K562 (cell line): ENCODE measurements around the gene CREBL2. TPM values are rescaled to one million over a fixed set of nuclear protein-coding genes. Genes with fewer than 3 reads are reported as not detected.

Experiments
- ATAC-seq: fragments of 200-7000 bp; cut with Tn5 transposase; 3 replicates; pipeline ENCODE4 v1.9.1; 2020; ENCODE audit warnings: moderate library complexity
- BruUV-seq: library from RNA; stranded (reverse); fragments of 400-500 nt; replicated peaks from 2 replicates; lab custom pipeline; 2021; lab: Mats Ljungman, UMichigan
- CTCF ChIA-PET: fragments of 300-600 bp; formaldehyde crosslinking; extraction: SDS; loops from one replicate; lab custom pipeline; 2021; ENCODE audit warnings: low intra/inter-chr PET ratio; lab: Yijun Ruan, JAX
- POLR2A ChIA-PET: fragments of 300-600, 350-650 bp; sonication (Branson Sonifier 250); formaldehyde crosslinking; extraction: SDS; loops from one replicate; lab custom pipeline; 2021; ENCODE audit warnings: antibody characterized with exemption, inconsistent platforms; lab: Yijun Ruan, JAX
- DNase-seq, 4 experiments: peaks; one replicate each; pipeline versions ENCODE4 v3.0.0 to v3.0.0-alpha.2; 2011 to 2018; ENCODE audit warnings: low spot score in 3 of 4, mixed read lengths in 3 of 4; ENCODE audit errors: extremely low read depth in 1 of 4
- FAIRE-seq: peaks from 2 replicates; lab custom pipeline; 2011; peaks lifted over from hg19 to GRCh38; lab: Jason Lieb, UNC
- H2AFZ ChIP-seq: 2 replicates; pipeline ENCODE4 v1.6.0; 2011; ENCODE audit warnings: low read depth, low read length, control low read depth, inconsistent platforms
- H3K27ac ChIP-seq: fragments of 200-600 bp; 3 replicates; pipeline ENCODE4 v1.8.0; 2011; ENCODE audit warnings: low read depth, mild to moderate bottlenecking, control low read depth, inconsistent platforms, low read length, moderate library complexity, mixed read lengths; ENCODE audit errors: extremely low read depth
- H3K27me3 ChIP-seq, 2 experiments: fragments of 300-600 bp in 1 of 2; 2 replicates in 1 of 2; 3 replicates in 1 of 2; pipeline versions ENCODE4 v1.6.0 to v1.8.0; 2011; ENCODE audit warnings: inconsistent platforms in 2 of 2, low read length in 2 of 2, mild to moderate bottlenecking in 1 of 2, mixed read lengths in 1 of 2, moderate library complexity in 1 of 2; ENCODE audit not compliant: control insufficient read depth in 2 of 2, insufficient read depth in 2 of 2
- H3K36me3 ChIP-seq: fragments of 300-600 bp; 3 replicates; pipeline ENCODE4 v1.8.0; 2011; ENCODE audit warnings: mild to moderate bottlenecking, low read length, inconsistent platforms; ENCODE audit not compliant: control insufficient read depth, insufficient read depth
- H3K4me1 ChIP-seq, 2 experiments: fragments of 200-600 bp in 1 of 2; replicated peaks in 1 of 2; 2 replicates in 1 of 2; 3 replicates in 1 of 2; pipeline versions ENCODE4 v1.5.1 to v1.8.0; 2011; ENCODE audit warnings: inconsistent platforms in 2 of 2, low read length in 2 of 2, mild to moderate bottlenecking in 1 of 2, mixed read lengths in 1 of 2, moderate library complexity in 1 of 2; ENCODE audit not compliant: control insufficient read depth in 2 of 2, insufficient read depth in 2 of 2
- H3K4me2 ChIP-seq: 2 replicates; pipeline ENCODE4 v1.6.1; 2011; ENCODE audit warnings: low read length, control low read depth, inconsistent platforms, mixed read lengths; ENCODE audit not compliant: insufficient read depth
- H3K4me3 ChIP-seq: fragments of 200-600 bp; sonication (generic), shearing (Covaris generic); 2 replicates; pipeline ENCODE4 v1.5.1; 2016; ENCODE audit warnings: control low read depth, inconsistent platforms
- H3K79me2 ChIP-seq: fragments of 200-600 bp; 3 replicates; pipeline ENCODE4 v1.8.0; 2011; ENCODE audit warnings: low read length, inconsistent platforms; ENCODE audit not compliant: control insufficient read depth, insufficient read depth
- H3K9ac ChIP-seq, 2 experiments: 2 replicates each; pipeline versions ENCODE4 v1.6.0 to v1.6.1; 2011; ENCODE audit warnings: low read depth in 2 of 2, low read length in 2 of 2, control low read depth in 1 of 2, inconsistent platforms in 1 of 2, mild to moderate bottlenecking in 1 of 2, mixed read lengths in 1 of 2; ENCODE audit not compliant: insufficient read depth in 1 of 2
- H3K9me1 ChIP-seq: one replicate; pipeline ENCODE4 v1.6.0; 2011; ENCODE audit warnings: inconsistent platforms, mild to moderate bottlenecking, low read length, moderate library complexity; ENCODE audit not compliant: control insufficient read depth, insufficient read depth
- H3K9me3 ChIP-seq: replicated peaks from 2 replicates; pipeline ENCODE4 v1.5.1; 2011; ENCODE audit warnings: low read depth, low read length, inconsistent platforms; ENCODE audit not compliant: control insufficient read depth, insufficient read depth
- H4K20me1 ChIP-seq: replicated peaks from 2 replicates; pipeline ENCODE4 v1.6.1; 2011; ENCODE audit warnings: low read length, inconsistent platforms, mixed read lengths; ENCODE audit not compliant: control insufficient read depth, insufficient read depth
- CC2D1A ChIP-seq: fragments of 450-650 bp; IDR thresholded peaks from 2 replicates; pipeline ENCODE4 v1.6.1; 2017; ENCODE audit warnings: mild to moderate bottlenecking
- CEBPB ChIP-seq: fragments of 450-650 bp; IDR thresholded peaks from 2 replicates; pipeline ENCODE4 v1.6.1; 2016; ENCODE audit warnings: missing genetic modification characterization, missing compliant biosample characterization
- CEBPG ChIP-seq, 3 experiments: fragments of 200-800 bp in 1 of 3; sonication (Bioruptor generic) in 1 of 3; sonication (generic) in 1 of 3; formaldehyde crosslinking in 1 of 3; IDR thresholded peaks in 2 of 3; conservative IDR thresholded peaks in 1 of 3; 2 replicates each; pipeline versions ENCODE4 v1.6.1 to v1.8.0; 2016 to 2022; ENCODE audit warnings: missing compliant biosample characterization in 2 of 3, missing genetic modification characterization in 2 of 3, mild to moderate bottlenecking in 1 of 3, missing genetic modification reagents in 1 of 3
- EHMT2 ChIP-seq: fragments of 450-650 bp; IDR thresholded peaks from 2 replicates; pipeline ENCODE4 v1.6.1; 2018; ENCODE audit warnings: antibody characterized with exemption
- EZH2 ChIP-seq: IDR thresholded peaks from 2 replicates; pipeline ENCODE4 v1.6.1; 2012; ENCODE audit warnings: low read depth, mild to moderate bottlenecking, inconsistent platforms, low read length, borderline replicate concordance
- HIVEP1 ChIP-seq: fragments of 250-450 bp; sonication (Bioruptor Pico); IDR thresholded peaks from 2 replicates; pipeline ENCODE4 v1.4.0; 2020; ENCODE audit warnings: mild to moderate bottlenecking
- KAT7 ChIP-seq: sonication (generic); formaldehyde crosslinking; IDR thresholded peaks from 2 replicates; pipeline ENCODE4 v1.8.0; 2022; ENCODE audit warnings: missing genetic modification reagents, mild to moderate bottlenecking, borderline replicate concordance
- MNT ChIP-seq, 2 experiments: fragments of 450-650 bp; conservative IDR thresholded peaks; 2 replicates each; pipeline ENCODE4 v1.6.1; 2017; ENCODE audit warnings: mild to moderate bottlenecking in 2 of 2, moderate library complexity in 2 of 2
- SRF ChIP-seq, 2 experiments: fragments of 250-450, 450-650 bp in 1 of 2; sonication (Bioruptor Pico) in 1 of 2; sonication (generic) in 1 of 2; formaldehyde crosslinking; IDR thresholded peaks; 2 replicates each; pipeline versions ENCODE4 v1.5.0 to v1.5.1; 2020 to 2022; ENCODE audit warnings: mild to moderate bottlenecking in 1 of 2, missing genetic modification reagents in 1 of 2
- STAG1 ChIP-seq: sonication (generic); formaldehyde crosslinking; IDR thresholded peaks from 2 replicates; pipeline ENCODE4 v1.5.0; 2020; ENCODE audit warnings: missing genetic modification reagents, borderline replicate concordance
- ZC3H4 ChIP-seq: sonication (generic); formaldehyde crosslinking; IDR thresholded peaks from 2 replicates; pipeline ENCODE4 v1.9.0; 2021; ENCODE audit warnings: missing genetic modification reagents, borderline replicate concordance
- ZNF133 ChIP-seq: fragments of 250-450 bp; sonication (Bioruptor Pico); IDR thresholded peaks from 2 replicates; pipeline ENCODE4 v1.4.0; 2020; ENCODE audit warnings: mild to moderate bottlenecking
- ZNF24 ChIP-seq: fragments of 450-650 bp; IDR thresholded peaks from 2 replicates; pipeline ENCODE4 v1.6.1; 2016
- ZNF512 ChIP-seq: IDR thresholded peaks from 2 replicates; pipeline ENCODE4 v1.6.1; 2016; ENCODE audit warnings: missing genetic modification characterization, missing compliant biosample characterization
- ZNF780A ChIP-seq: fragments of 250-450 bp; sonication (Bioruptor Pico); IDR thresholded peaks from 2 replicates; pipeline ENCODE4 v1.5.0; 2021; ENCODE audit warnings: mild to moderate bottlenecking
- ZNF785 ChIP-seq: fragments of 250-450 bp; sonication (Bioruptor Pico); IDR thresholded peaks from 2 replicates; pipeline ENCODE4 v1.4.0; 2020; ENCODE audit warnings: mild to moderate bottlenecking
- WGBS: fragments of 100-300 bp; shearing (Covaris generic); methylation state at CpG from one replicate; pipeline ENCODE4 v1.1.6; 2016; ENCODE audit warnings: low coverage, mixed read lengths; ENCODE audit not compliant: insufficient coverage; ENCODE audit errors: missing lambda C conversion rate; 5-methylcytosine and 5-hydroxymethylcytosine counted together
- in situ Hi-C: fragments of 300-500 bp; cut with MboI; formaldehyde crosslinking; loops from 4 replicates; pipeline ENCODE4 v1.15.0; 2018; ENCODE audit warnings: inconsistent platforms, mixed read lengths
- intact Hi-C: fragments of 100-400 bp; cut with micrococcal nuclease; formaldehyde crosslinking; loops from 2 replicates; pipeline ENCODE4 v1.14.2; 2022
- polyA plus RNA-seq, 8 experiments: library from polyadenylated mRNA; depleted of rRNA in 4 of 8; stranded (reverse) in 5 of 8; unstranded in 3 of 8; fragments of >200 nt; fragmentation: Nextera tagmentation in 2 of 8; fragmentation: Illumina TruSeq in 1 of 8; extraction: Ambion mirVana in 2 of 8; extraction: Trizol in 1 of 8; gene quantifications; 2 replicates each; pipeline versions ENCODE4 v1.2.1 to v1.2.3, GENCODE V29; 2011 to 2014; ENCODE audit warnings: inconsistent platforms in 1 of 8, missing spikeins in 1 of 8
- total RNA-seq, 7 experiments: library from RNA; depleted of rRNA in 6 of 7; stranded (reverse); fragments of >200 nt in 6 of 7; fragmentation: Illumina TruSeq in 2 of 7; extraction: Trizol in 2 of 7; gene quantifications; 2 replicates each; pipeline versions ENCODE4 v1.2.1 to v1.2.3, GENCODE V29; 2011 to 2021; ENCODE audit warnings: low replicate concordance in 1 of 7
- TF ChIP-seq, protein P1 (sequence below): fragments of 450-650 bp; formaldehyde crosslinking; IDR thresholded peaks from 2 replicates; pipeline ENCODE4 v1.4.0; 2020; ENCODE audit warnings: mild to moderate bottlenecking

The CREBL2 gene
- total and polyA plus RNA-seq, 9 of the 15 experiments (the other 6 are each of a cell fraction or from before 2014, with no cell fraction given): 1.7 to 7.3 (median 5.2) TPM

- intact Hi-C loops: loop anchor here (5.0 kb wide), 2 partner anchors 50 to 90 kb away; partner anchors contain the start of gene DUSP16
- no peak for TF ChIP-seq ZNF512 (tag)
- TF ChIP-seq MNT (conservative IDR thresholded peaks at IDR 0.05): no peak
- TF ChIP-seq ZNF133 (CRISPR knock-in tag): no peak
- TF ChIP-seq STAG1 (CRISPR knock-in tag): no peak
- TF ChIP-seq CC2D1A: no peak
- no peak for TF ChIP-seq KAT7 (CRISPR knock-in tag)
- TF ChIP-seq SRF (CRISPR knock-in tag; IDR thresholded peaks at IDR 0.05): no peak
- TF ChIP-seq EHMT2: no peak
- no peak for TF ChIP-seq CEBPG (CRISPR knock-in tag; IDR thresholded peaks at IDR 0.05)
- no peak for TF ChIP-seq CEBPG (tag; conservative IDR thresholded peaks at IDR 0.05 in 1 of 2, IDR thresholded peaks at IDR 0.05 in 1 of 2)
- no peak for TF ChIP-seq ZNF785 (CRISPR knock-in tag)
- TF ChIP-seq ZNF780A (CRISPR knock-in tag): no peak
- no peak for TF ChIP-seq HIVEP1 (CRISPR knock-in tag)
- TF ChIP-seq ZC3H4: no peak
- TF ChIP-seq CEBPB (tag): no peak
- TF ChIP-seq, protein P1, sequence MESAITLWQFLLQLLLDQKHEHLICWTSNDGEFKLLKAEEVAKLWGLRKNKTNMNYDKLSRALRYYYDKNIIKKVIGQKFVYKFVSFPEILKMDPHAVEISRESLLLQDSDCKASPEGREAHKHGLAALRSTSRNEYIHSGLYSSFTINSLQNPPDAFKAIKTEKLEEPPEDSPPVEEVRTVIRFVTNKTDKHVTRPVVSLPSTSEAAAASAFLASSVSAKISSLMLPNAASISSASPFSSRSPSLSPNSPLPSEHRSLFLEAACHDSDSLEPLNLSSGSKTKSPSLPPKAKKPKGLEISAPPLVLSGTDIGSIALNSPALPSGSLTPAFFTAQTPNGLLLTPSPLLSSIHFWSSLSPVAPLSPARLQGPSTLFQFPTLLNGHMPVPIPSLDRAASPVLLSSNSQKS (CRISPR knock-in tag): no peak
- no peak for TF ChIP-seq ZNF24
- no peak for TF ChIP-seq EZH2
- TF ChIP-seq, all 486 proteins: peak for 0
- Histone ChIP-seq H3K9me1 (no peaks in the 10 kb centered on the region), H4K20me1 (no peaks in the 10 kb centered on the region), H3K4me3 (peak overlapping the region; percentile 61), H3K4me2 (peak overlapping the region; percentile 76), H3K9me3 (no peaks in the 10 kb centered on the region), H2AFZ (peak overlapping the region; percentile 66), H3K27ac (peak overlapping the region; percentile 76), H3K9ac (peak overlapping the region; percentile 72 to 91), H3K79me2 (no peaks in the 10 kb centered on the region), H3K27me3 (no peaks in the 10 kb centered on the region), H3K4me1 (peaks cover 0 to 11% of the 10 kb centered on the region in 2 experiments; a peak in 2 of 5 replicates), H3K36me3 (no peaks in the 10 kb centered on the region)
- in situ Hi-C loops: no loop called here
- ATAC-seq (peak; percentile 59), DNase-seq (peak in 2 of 4 experiments; percentile 28 to 40), FAIRE-seq (no peak)
- ChIA-PET CTCF (interaction anchor here (1.0 kb wide), 1 partner anchor 51 kb away, joined by 3 read pairs; no protein-coding TSS in a partner anchor), POLR2A (interaction anchor here (1.0 to 1.2 kb wide), 2 partner anchors 17 to 255 kb away, joined by 3 to 4 read pairs; partner anchors contain the start of gene BORCS5)
- 0% methylated on average over 6 of the region's 7 CpGs for WGBS
- BruUV-seq: no TSS peak
Observed at GRCh38 chr12:12612358-12612757, 682 bp downstream of the CREBL2 start.
